Activated CD8-positive, alpha-beta T cell treated with anti-CD3 and anti-CD28 coated beads, Interleukin-2, amount 10 ng/mL, durations not matched to agents 7 days and 5 days (primary cell): ENCODE measurements around the gene KCNA1. TPM values are rescaled to one million over a fixed set of nuclear protein-coding genes. Genes with fewer than 3 reads are reported as not detected.
"Not testable (repeated sequence)": the region's sequence is repeated elsewhere in the genome, so short reads cannot be mapped to it uniquely, and the experiment has no call there.

Experiments used
- ATAC-seq: fragments of 150-1000 bp; cut with Tn5 transposase; one replicate; pipeline ENCODE4 v1.10.0; 2021; ENCODE audit warnings: moderate library complexity
- CTCF ChIA-PET: fragments of 350-600 bp; sonication (Branson Sonifier 250); formaldehyde crosslinking; loops from one replicate; lab custom pipeline; 2021; ENCODE audit warnings: antibody characterized with exemption; lab: Charles Lee
- POLR2A ChIA-PET: fragments of 350-600 bp; sonication (Branson Sonifier 250); formaldehyde crosslinking; loops from one replicate; lab custom pipeline; 2021; ENCODE audit warnings: antibody characterized with exemption; lab: Charles Lee
- DNase-seq: peaks from one replicate; pipeline ENCODE4 v3.0.0-alpha.2; 2020
- H3K27ac Mint-ChIP-seq: one replicate; pipeline ENCODE4 v1.8.0; 2021; ENCODE audit warnings: mild to moderate bottlenecking, mixed read lengths
- H3K27me3 Mint-ChIP-seq: one replicate; pipeline ENCODE4 v1.8.0; 2021; ENCODE audit warnings: low read depth, mixed read lengths
- H3K36me3 Mint-ChIP-seq: one replicate; pipeline ENCODE4 v1.8.0; 2021; ENCODE audit warnings: low read depth, mixed read lengths
- H3K4me1 Mint-ChIP-seq: one replicate; pipeline ENCODE4 v1.8.0; 2021; ENCODE audit warnings: low read depth, mixed read lengths
- H3K4me3 Mint-ChIP-seq: one replicate; pipeline ENCODE4 v1.8.0; 2021; ENCODE audit warnings: mild to moderate bottlenecking, mixed read lengths
- H3K9me3 Mint-ChIP-seq: one replicate; pipeline ENCODE4 v1.8.0; 2022; ENCODE audit warnings: mixed read lengths; ENCODE audit not compliant: insufficient read depth
- total RNA-seq, 2 experiments: library from RNA; stranded (reverse); gene quantifications; one replicate each; pipeline ENCODE4 v1.2.3, GENCODE V29; 2021

Gene KCNA1
- not detected for total RNA-seq

DNA sequence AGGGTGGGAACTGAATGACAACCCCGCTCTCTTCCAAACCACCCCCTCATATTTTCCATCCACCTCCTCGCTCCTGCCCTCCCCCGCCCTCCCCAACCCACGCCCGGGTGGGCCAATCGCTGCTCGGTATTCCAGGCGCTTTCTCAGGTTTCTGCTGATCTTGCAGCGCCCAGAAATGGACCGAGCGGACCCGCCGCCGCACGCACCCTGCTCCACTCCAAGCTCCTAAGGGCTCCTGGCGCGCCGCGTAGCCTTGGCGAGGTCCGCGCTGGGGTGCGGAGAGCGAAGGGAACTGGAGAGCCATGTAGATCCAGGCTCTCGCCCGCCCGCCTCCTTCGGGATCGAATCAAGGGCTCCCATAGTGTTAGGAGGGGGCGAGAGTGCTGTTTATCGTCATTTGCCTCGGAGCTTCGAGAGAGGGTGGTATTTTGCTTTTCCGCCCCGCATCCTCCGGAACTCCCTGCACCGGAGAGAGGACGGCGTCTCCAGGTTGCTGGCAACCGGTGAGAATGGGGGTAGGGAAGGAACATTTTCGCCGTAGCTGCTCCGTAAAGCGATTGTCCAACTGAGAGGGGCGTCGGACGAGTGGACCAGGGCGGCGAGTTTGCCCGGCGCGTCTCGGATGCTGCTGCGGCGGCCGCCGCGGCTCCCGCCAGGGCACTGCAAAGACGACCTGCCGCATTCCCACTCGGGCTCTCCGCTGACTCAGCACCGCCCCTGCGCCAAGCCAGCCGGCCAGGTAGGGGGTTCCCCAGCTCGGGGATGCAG, at the start of gene KCNA1:
Gene KCNA1, plus strand, starts transcription at position 172 of the 768 bp plus-strand sequence. CDS start 1,474 bp downstream, outside the sequence.
- ChIA-PET CTCF (interaction anchor here (1.8 to 2.8 kb wide), 2 partner anchors 52 to 55 kb away, joined by 5 to 12 read pairs; no protein-coding TSS in a partner anchor), POLR2A (no interaction called here)
- DNase-seq, result no peak
- H3K9me3 Mint-ChIP-seq, result no peaks in the 10 kb centered on the region
- H3K27me3 Mint-ChIP-seq, result peaks cover 36% of the 10 kb centered on the region
- H3K4me1 Mint-ChIP-seq, result peaks cover 12% of the 10 kb centered on the region
- ATAC-seq, result peak; percentile 46
- peak within 1 kb of the TSS; percentile 78 for H3K4me3 Mint-ChIP-seq
- peaks cover 2% of the 10 kb centered on the region for H3K36me3 Mint-ChIP-seq
- peak within 1 kb of the TSS; percentile 44 for H3K27ac Mint-ChIP-seq

DNA sequence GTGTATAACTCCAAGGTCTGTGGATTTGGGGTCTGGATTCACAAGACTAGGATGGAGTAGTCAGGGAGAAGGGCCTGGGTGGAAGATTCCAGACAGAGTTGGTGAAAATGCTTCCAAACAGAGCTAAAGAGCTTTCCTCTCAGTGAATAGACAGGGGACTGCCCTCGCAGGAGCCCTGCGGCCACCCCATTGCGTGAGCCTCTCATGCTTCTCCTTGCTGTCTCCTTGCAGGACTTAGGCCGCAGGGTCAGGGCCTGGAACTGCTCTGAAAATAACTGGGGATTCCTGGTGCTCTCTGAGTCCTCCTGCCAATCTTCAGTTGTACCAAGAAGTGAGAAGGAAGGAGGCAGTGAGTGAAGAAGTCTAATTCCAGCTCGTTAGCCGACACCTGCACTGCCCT, 49.0 kb upstream of the KCNA1 start:
- CTCF ChIA-PET, result no interaction called here
- H3K27me3 Mint-ChIP-seq, result peaks cover 28% of the 10 kb centered on the region

DNA sequence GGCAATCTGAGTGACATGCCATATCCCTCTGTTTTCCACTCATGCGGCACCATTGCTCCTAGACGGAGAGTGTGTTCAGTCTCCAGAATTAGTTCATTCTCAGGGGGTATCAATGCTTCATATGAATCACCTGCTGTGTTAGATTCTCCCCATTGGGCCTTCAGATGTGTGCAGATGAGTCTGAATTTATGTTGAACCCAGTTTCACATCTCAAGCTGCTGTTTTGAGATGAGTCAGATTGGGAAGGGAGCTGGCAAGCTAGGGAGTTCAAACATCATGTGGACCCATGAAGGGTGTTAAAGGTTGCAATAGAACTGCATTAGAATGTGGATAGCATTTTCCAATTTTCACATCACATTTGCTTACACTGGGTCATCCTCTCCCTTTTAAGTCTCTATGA, 46.9 kb upstream of the KCNA1 start:
- POLR2A ChIA-PET, result no interaction called here
- no peaks in the 10 kb centered on the region for H3K9me3 Mint-ChIP-seq
- H3K36me3 Mint-ChIP-seq, result no peaks in the 10 kb centered on the region
- no peak for DNase-seq
- CTCF ChIA-PET, result no interaction called here
- ATAC-seq, result no peak
- no peak overlapping the region for H3K4me3 Mint-ChIP-seq
- H3K27ac Mint-ChIP-seq, result no peak overlapping the region
- peaks cover 34% of the 10 kb centered on the region for H3K27me3 Mint-ChIP-seq
- peaks cover 4% of the 10 kb centered on the region for H3K4me1 Mint-ChIP-seq

More for the DNA sequence above, 49.0 kb upstream of the KCNA1 start:
- no peaks in the 10 kb centered on the region for H3K9me3 Mint-ChIP-seq
- ATAC-seq (no peak), DNase-seq (no peak)
- POLR2A ChIA-PET, result no interaction called here
- no peaks in the 10 kb centered on the region for H3K36me3 Mint-ChIP-seq
- H3K27ac Mint-ChIP-seq, result no peak overlapping the region
- H3K4me1 Mint-ChIP-seq, result peaks cover 15% of the 10 kb centered on the region
- no peak overlapping the region for H3K4me3 Mint-ChIP-seq

DNA sequence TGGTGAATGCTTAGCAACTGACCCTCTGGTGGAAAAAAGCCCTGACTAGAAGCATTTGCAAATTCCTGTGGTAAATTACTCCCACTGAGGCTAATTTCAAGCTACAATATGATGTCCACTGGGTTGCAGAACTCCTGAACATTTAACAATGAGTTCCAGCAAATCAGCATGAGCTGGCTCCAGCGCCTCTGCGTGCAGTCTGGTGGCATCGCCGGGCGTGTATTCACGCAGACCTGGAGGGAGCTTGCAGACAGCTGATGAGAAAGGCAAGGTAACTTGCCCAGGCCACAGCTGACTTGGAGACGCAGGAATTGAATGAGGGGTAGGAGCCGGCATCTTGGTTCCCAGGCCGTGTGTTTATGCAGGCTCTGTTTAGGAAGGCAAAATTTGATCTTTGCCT, 45.1 kb upstream of the KCNA1 start:
- no peak for ATAC-seq
- H3K36me3 Mint-ChIP-seq, result no peaks in the 10 kb centered on the region
- H3K4me1 Mint-ChIP-seq, result no peaks in the 10 kb centered on the region
- no peak overlapping the region for H3K4me3 Mint-ChIP-seq
- DNase-seq, result no peak
- no peak overlapping the region for H3K27ac Mint-ChIP-seq
- peaks cover 29% of the 10 kb centered on the region for H3K27me3 Mint-ChIP-seq
- ChIA-PET CTCF (interaction anchor here (1.0 to 1.1 kb wide), 2 partner anchors 9 to 11 kb away, joined by 3 to 5 read pairs; no protein-coding TSS in a partner anchor), POLR2A (no interaction called here)
- H3K9me3 Mint-ChIP-seq, result no peaks in the 10 kb centered on the region

DNA sequence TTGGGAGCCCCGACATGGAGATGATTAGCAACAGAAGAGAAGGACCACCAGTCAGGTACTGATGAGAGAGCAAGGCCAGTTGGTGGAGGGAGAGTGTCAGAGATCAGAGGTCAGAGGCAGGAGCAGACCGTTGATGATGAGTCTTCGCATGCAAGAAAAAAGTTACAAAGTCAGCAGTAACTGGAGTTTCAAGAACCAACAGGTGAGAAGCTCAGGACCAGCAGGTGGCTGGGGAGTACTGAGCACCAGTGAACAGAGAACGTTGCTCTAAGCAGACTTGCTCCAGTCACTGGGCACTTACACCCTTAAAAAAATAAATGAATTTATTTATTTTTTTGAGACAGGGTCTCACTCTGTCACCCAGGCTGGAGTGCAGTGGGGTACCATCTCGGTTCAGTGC, 44.5 kb upstream of the KCNA1 start:
- ChIA-PET CTCF (interaction anchor here (1.1 to 2.0 kb wide), 2 partner anchors 9 to 10 kb away, joined by 5 to 6 read pairs; no protein-coding TSS in a partner anchor), POLR2A (no interaction called here)
- Mint-ChIP-seq H3K4me3 (no peak overlapping the region), H3K9me3 (no peaks in the 10 kb centered on the region), H3K36me3 (no peaks in the 10 kb centered on the region), H3K4me1 (no peaks in the 10 kb centered on the region), H3K27ac (no peak overlapping the region), H3K27me3 (peaks cover 29% of the 10 kb centered on the region)
- no peak for DNase-seq
- ATAC-seq, result no peak

DNA sequence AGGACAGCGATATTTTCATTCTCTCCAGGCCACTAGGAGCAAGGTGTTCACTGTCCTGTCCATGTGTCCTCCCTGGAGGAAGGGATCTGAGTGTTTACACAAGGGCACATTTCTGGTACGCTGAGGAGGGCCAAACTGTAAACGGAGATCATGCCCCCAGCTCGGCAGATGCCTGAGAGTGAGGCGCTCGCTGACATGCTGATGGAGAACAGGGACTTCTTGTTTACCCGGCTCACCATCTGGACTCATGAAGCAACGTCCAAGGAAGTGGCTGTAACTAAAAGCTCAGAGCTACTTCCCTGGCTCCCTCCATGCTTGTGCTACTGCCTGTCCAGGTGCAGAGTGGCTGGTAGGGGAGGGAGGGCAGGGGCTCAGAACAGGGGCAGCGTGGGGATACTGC, 43.4 kb upstream of the KCNA1 start:
- no peaks in the 10 kb centered on the region for H3K4me1 Mint-ChIP-seq
- DNase-seq (no peak), ATAC-seq (no peak)
- no peak overlapping the region for H3K27ac Mint-ChIP-seq
- no peak overlapping the region for H3K4me3 Mint-ChIP-seq
- no peaks in the 10 kb centered on the region for H3K36me3 Mint-ChIP-seq
- ChIA-PET CTCF (interaction anchor here (2.0 kb wide), 1 partner anchor 10 kb away, joined by 6 read pairs; no protein-coding TSS in a partner anchor), POLR2A (no interaction called here)
- H3K27me3 Mint-ChIP-seq, result peaks cover 29% of the 10 kb centered on the region
- no peaks in the 10 kb centered on the region for H3K9me3 Mint-ChIP-seq

DNA sequence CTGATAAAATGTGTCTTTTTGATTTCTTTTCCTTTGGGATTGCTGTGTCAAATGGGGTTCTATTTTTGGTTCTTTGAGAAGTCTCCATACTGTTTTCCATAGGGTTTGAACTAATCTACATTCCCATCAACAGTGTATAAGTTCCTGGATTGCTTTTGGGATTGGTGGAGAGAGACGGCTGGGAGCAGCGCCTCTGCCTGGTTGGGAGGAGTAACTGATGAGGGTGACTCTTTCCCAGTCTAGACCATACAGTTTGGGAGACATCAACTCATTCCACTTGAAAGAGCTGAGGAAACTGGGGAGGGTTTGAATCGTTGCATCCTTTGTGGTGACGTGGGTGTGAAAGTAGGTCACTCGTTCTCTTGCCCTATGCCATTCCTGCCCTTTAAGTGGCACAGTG, 42.3 kb upstream of the KCNA1 start:
- no peak for ATAC-seq
- H3K4me3 Mint-ChIP-seq, result no peak overlapping the region
- peaks cover 32% of the 10 kb centered on the region for H3K27me3 Mint-ChIP-seq
- ChIA-PET CTCF (interaction anchor here (2.0 kb wide), 2 partner anchors 10 to 11 kb away, joined by 6 to 8 read pairs; no protein-coding TSS in a partner anchor), POLR2A (no interaction called here)
- no peaks in the 10 kb centered on the region for H3K9me3 Mint-ChIP-seq
- no peak overlapping the region for H3K27ac Mint-ChIP-seq
- no peaks in the 10 kb centered on the region for H3K4me1 Mint-ChIP-seq
- no peaks in the 10 kb centered on the region for H3K36me3 Mint-ChIP-seq
- DNase-seq, result no peak

DNA sequence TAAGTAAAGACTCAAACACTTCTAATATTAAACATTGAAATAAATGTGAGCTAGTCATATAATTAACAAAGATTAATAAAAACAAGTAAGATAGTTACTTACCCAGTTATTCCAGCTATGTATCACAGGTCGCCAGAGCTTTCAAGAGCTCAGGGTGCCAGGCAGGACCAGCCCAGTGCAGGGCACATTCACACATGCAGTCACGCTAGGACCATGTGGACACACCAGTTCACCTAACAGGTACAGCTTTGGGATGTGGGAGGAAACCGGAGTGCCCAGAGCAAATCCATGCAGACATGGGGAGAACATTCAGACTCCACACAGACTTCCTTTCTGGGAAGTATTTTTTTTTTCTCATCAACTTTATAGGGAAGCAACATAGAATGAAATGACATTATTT, 39.3 kb upstream of the KCNA1 start:
- Mint-ChIP-seq H3K4me1 (no peaks in the 10 kb centered on the region), H3K9me3 (no peaks in the 10 kb centered on the region), H3K36me3 (no peaks in the 10 kb centered on the region), H3K27ac (no peak overlapping the region), H3K27me3 (peaks cover 20% of the 10 kb centered on the region), H3K4me3 (no peak overlapping the region)
- ChIA-PET CTCF (interaction anchor here (0.9 to 2.3 kb wide), 3 partner anchors 12 to 23 kb away, joined by 3 to 11 read pairs (median 8); no protein-coding TSS in a partner anchor), POLR2A (no interaction called here)
- DNase-seq (no peak), ATAC-seq (no peak)

DNA sequence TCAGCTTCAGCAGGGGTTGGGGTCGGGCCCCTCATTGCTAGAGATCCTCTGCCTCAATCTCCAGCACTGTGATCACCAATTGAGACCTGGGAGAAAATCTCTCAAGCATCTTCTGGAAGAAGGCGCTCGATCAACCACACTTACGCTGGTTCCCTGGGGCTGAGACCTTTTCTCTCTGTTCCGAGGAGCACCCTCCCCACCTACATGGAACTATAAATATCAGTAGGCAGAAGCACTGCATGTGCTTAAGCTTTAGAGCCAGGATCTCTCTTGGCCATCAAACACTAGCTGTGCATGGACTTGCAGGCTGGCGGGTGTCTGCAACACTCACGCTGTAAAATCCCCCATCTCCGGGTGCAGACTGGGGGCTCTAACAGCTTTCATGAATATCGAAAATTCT, 38.2 kb upstream of the KCNA1 start:
- DNase-seq, result no peak
- Mint-ChIP-seq H3K36me3 (no peaks in the 10 kb centered on the region), H3K27me3 (peaks cover 21% of the 10 kb centered on the region), H3K9me3 (no peaks in the 10 kb centered on the region), H3K4me1 (no peaks in the 10 kb centered on the region), H3K27ac (no peak overlapping the region), H3K4me3 (no peak overlapping the region)
- CTCF ChIA-PET, result no interaction called here
- POLR2A ChIA-PET, result no interaction called here
- ATAC-seq, result no peak

DNA sequence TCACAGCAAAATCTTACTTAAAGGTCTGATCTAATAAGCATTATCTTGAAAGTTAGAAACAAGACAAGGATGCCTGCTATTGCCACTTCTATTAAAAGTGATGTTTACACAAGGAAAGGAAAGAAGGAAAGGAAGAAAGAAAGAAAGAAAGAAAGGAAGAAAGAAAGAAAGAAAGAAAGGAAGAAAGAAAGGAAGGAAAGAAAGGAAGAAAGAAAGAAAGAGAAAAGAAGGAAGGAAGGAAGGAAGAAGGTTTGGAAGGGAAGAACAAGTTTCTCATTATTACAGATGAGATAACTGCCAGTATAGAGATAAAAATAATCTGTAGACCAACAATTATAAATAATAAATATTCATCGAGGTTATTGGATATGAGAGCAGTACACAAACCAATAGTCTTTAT, 35.8 kb upstream of the KCNA1 start:
- ChIA-PET CTCF (interaction anchor here (1.1 kb wide), 1 partner anchor 17 kb away, joined by 4 read pairs; no protein-coding TSS in a partner anchor), POLR2A (no interaction called here)
- DNase-seq (no peak), ATAC-seq (no peak)
- Mint-ChIP-seq H3K27me3 (peaks cover 7% of the 10 kb centered on the region), H3K9me3 (no peaks in the 10 kb centered on the region), H3K4me3 (no peak overlapping the region), H3K27ac (no peak overlapping the region), H3K4me1 (no peaks in the 10 kb centered on the region), H3K36me3 (no peaks in the 10 kb centered on the region)

DNA sequence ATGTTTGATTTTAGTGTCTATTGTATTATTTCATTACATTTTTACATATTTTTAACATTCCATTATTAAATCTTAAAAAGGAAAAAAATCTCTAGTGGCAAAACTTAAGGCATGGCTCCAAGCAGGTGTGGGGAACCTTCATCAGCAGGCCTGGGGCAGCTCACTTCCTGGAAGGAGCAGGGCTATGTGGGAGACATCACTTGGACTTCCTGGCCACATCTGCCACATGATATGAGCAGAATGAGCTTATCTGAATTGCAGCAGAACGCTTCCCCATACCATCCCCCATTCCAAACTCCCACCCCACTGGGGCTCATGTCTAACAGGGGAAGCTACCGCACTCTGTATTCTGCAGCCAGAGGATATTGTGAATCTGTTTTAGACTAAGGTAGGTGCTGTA, 35.0 kb upstream of the KCNA1 start:
- Mint-ChIP-seq H3K27ac (no peak overlapping the region), H3K4me3 (no peak overlapping the region), H3K36me3 (no peaks in the 10 kb centered on the region), H3K4me1 (no peaks in the 10 kb centered on the region), H3K9me3 (peaks cover under 1% of the 10 kb centered on the region), H3K27me3 (peaks cover 7% of the 10 kb centered on the region)
- ATAC-seq, result no peak
- ChIA-PET CTCF (interaction anchor here (1.2 to 1.3 kb wide), 2 partner anchors 11 to 17 kb away, joined by 3 read pairs; no protein-coding TSS in a partner anchor), POLR2A (no interaction called here)
- no peak for DNase-seq

DNA sequence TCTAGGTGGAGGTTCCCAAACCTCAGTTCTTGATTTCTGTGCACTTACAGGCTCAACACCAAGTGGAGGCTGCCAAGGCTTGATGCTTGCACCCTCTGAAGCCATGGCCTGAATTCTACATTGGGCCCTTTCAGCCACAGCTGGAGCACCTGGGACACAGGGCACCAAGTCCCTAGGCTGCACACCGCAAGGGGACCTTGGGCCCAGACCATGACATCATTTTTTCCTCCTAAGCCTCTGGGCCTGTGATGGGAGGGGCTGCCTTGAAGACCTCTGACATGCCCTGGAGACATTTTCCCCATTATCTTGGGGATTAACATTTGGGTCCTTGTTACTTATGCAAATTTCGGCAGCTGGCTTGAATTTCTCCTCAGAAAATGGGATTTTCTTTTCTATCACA, 30.2 kb upstream of the KCNA1 start:
- CTCF ChIA-PET, POLR2A ChIA-PET, H3K4me3 Mint-ChIP-seq, DNase-seq, H3K27ac Mint-ChIP-seq, H3K36me3 Mint-ChIP-seq, ATAC-seq, H3K9me3 Mint-ChIP-seq, H3K4me1 Mint-ChIP-seq: not testable (repeated sequence)
- H3K27me3 Mint-ChIP-seq, result peaks cover 11% of the 10 kb centered on the region
